ENCODE data around the gene CAMSAP1.

CAMSAP1 gene

GRCh38 chr9:135888766-135889394 lies 18.5 kb downstream of the CAMSAP1 start:
- no peak for TF ChIP-seq SPI1 (IDR thresholded peaks at IDR 0.05; ENCODE audit: low read depth, low read length)
- DNase-seq (ENCODE audit: insufficient read length, low spot score) = no peak
- FAIRE-seq = no peak

- DNase-seq (ENCODE audit: insufficient read length, low spot score) (no peak), FAIRE-seq (peak; percentile 5)
- TF ChIP-seq TAF1 (IDR thresholded peaks at IDR 0.05; ENCODE audit: low read depth, low read length) = no peak
- TF ChIP-seq POLR2A (IDR thresholded peaks at IDR 0.05; ENCODE audit: low read depth, low read length) = no peak
- TF ChIP-seq PAX5 (IDR thresholded peaks at IDR 0.05; ENCODE audit: insufficient read depth, low read length, severe bottlenecking) = no peak
- no peak for TF ChIP-seq SPI1 (IDR thresholded peaks at IDR 0.05; ENCODE audit: low read depth, low read length)
- no peak for TF ChIP-seq POU2F2 (IDR thresholded peaks at IDR 0.05; ENCODE audit: low read depth, low read length)
- TF ChIP-seq POLR2AphosphoS5 (IDR thresholded peaks at IDR 0.05; ENCODE audit: low read depth, low read length) = no peak
These were observed 19.1 kb downstream of the CAMSAP1 start for GRCh38 chr9:135888126-135888765.

- TF ChIP-seq POU2F2 (IDR thresholded peaks at IDR 0.05; ENCODE audit: low read depth, low read length) (0 out of 2 replicates have a peak, but pooled peaks have one; percentile 2), SPI1 (IDR thresholded peaks at IDR 0.05; ENCODE audit: low read depth, low read length) (peak; percentile 83), POLR2AphosphoS5 (IDR thresholded peaks at IDR 0.05; ENCODE audit: low read depth, low read length) (no peak)
- FAIRE-seq (peak; percentile 98), DNase-seq (ENCODE audit: insufficient read length, low spot score) (peak; percentile 62)
These were observed 19.7 kb downstream of the CAMSAP1 start for GRCh38 chr9:135887585-135888050.

- TF ChIP-seq SPI1 (IDR thresholded peaks at IDR 0.05; ENCODE audit: low read depth, low read length) = peak; percentile 59
- TF ChIP-seq PAX5 (IDR thresholded peaks at IDR 0.05; ENCODE audit: insufficient read depth, low read length, severe bottlenecking) = no peak
- DNase-seq (ENCODE audit: insufficient read length, low spot score) = no peak
- no peak for FAIRE-seq
These were observed 20.3 kb downstream of the CAMSAP1 start for GRCh38 chr9:135887021-135887507.

- DNase-seq (ENCODE audit: insufficient read length, low spot score) = no peak
- no peak for FAIRE-seq
- TF ChIP-seq TAF1 (IDR thresholded peaks at IDR 0.05; ENCODE audit: low read depth, low read length) (no peak), PAX5 (IDR thresholded peaks at IDR 0.05; ENCODE audit: insufficient read depth, low read length, severe bottlenecking) (no peak), POLR2AphosphoS5 (IDR thresholded peaks at IDR 0.05; ENCODE audit: low read depth, low read length) (no peak), SPI1 (IDR thresholded peaks at IDR 0.05; ENCODE audit: low read depth, low read length) (no peak)
These were observed 21.0 kb downstream of the CAMSAP1 start for GRCh38 chr9:135886147-135886981.

- DNase-seq (ENCODE audit: insufficient read length, low spot score) (no peak), FAIRE-seq (no peak)
- TF ChIP-seq POU2F2 (IDR thresholded peaks at IDR 0.05; ENCODE audit: low read depth, low read length) (no peak), SPI1 (IDR thresholded peaks at IDR 0.05; ENCODE audit: low read depth, low read length) (no peak), PAX5 (IDR thresholded peaks at IDR 0.05; ENCODE audit: insufficient read depth, low read length, severe bottlenecking) (no peak), POLR2A (IDR thresholded peaks at IDR 0.05; ENCODE audit: low read depth, low read length) (no peak), POLR2AphosphoS5 (IDR thresholded peaks at IDR 0.05; ENCODE audit: low read depth, low read length) (no peak), TAF1 (IDR thresholded peaks at IDR 0.05; ENCODE audit: low read depth, low read length) (no peak)
These were observed 22.1 kb downstream of the CAMSAP1 start for GRCh38 chr9:135885100-135885853.

- no peak for DNase-seq (ENCODE audit: insufficient read length, low spot score)
- no peak for TF ChIP-seq POU2F2 (IDR thresholded peaks at IDR 0.05; ENCODE audit: low read depth, low read length)
- TF ChIP-seq POLR2AphosphoS5 (IDR thresholded peaks at IDR 0.05; ENCODE audit: low read depth, low read length) = no peak
- no peak for TF ChIP-seq TAF1 (IDR thresholded peaks at IDR 0.05; ENCODE audit: low read depth, low read length)
- FAIRE-seq = no peak
These were observed 22.9 kb downstream of the CAMSAP1 start for GRCh38 chr9:135884328-135885035.

- TF ChIP-seq POLR2A (IDR thresholded peaks at IDR 0.05; ENCODE audit: low read depth, low read length) (no peak), TAF1 (IDR thresholded peaks at IDR 0.05; ENCODE audit: low read depth, low read length) (no peak), PAX5 (IDR thresholded peaks at IDR 0.05; ENCODE audit: insufficient read depth, low read length, severe bottlenecking) (no peak), POLR2AphosphoS5 (IDR thresholded peaks at IDR 0.05; ENCODE audit: low read depth, low read length) (no peak), POU2F2 (IDR thresholded peaks at IDR 0.05; ENCODE audit: low read depth, low read length) (no peak), SPI1 (IDR thresholded peaks at IDR 0.05; ENCODE audit: low read depth, low read length) (no peak)
- DNase-seq (ENCODE audit: insufficient read length, low spot score) (no peak), FAIRE-seq (no peak)
These were observed 23.8 kb downstream of the CAMSAP1 start for GRCh38 chr9:135883410-135884089.

Measured in GM12891 (cell line).